ENCODE data around the gene EVX1.

EVX1 gene

DNA sequence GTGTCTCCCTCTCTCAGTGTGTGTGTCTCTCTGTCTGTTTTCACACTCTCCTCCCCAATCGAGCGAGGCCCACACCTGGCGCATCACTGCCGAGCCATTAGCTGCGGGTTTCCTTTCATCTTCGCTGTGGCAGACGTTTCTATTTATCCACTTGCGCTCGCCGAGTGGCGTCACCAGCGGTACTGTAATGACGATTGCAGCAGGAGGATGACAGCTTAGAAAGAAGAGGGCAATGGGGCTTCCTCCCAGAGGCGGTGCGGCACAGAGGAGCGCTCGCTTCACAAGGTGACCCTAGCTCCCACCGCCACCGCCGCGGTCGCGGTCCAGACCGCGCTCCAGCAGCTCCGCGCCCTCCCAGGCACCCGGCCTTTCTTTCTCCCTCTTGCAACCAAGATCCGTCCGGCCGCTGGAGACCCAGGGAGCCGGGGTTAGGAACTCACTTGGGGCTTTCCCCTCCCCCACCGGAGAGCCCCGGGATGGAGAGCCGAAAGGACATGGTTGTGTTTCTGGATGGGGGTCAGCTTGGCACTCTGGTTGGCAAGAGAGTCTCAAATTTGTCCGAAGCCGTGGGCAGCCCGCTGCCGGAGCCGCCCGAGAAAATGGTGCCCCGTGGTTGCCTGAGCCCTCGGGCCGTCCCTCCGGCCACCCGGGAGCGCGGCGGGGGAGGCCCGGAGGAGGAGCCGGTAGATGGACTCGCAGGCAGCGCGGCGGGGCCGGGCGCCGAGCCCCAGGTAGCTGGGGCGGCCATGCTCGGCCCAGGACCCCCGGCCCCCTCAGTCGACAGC is at the start of gene EVX1:
TSS of gene EVX1 (plus strand) at position 248 of the 785 bp plus-strand sequence. CDS start at position 477, 229 bp downstream.
- DNase-seq = peak; percentile 4

GRCh38 chr7:27193335-27194001 is 49.1 kb upstream of the EVX1 start:
- no peak for DNase-seq

DNA sequence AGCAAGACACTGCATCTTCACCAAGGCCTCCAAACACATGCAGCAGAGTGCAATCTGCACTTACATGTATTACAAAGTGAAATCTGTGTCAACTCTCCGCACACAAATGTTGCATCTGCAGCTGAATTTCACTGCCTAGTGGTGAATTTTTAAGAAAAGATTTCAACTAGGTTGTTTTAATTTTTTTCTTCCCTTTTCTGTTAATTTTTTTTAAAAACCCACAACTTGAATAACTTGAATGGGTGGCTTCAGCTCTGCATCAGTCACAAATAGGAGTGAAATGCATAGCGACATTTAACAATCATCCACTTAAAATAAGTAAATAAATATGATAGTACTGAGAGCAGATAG is 48.6 kb upstream of the EVX1 start:
- no peak for DNase-seq

- no peak for DNase-seq
Measured at GRCh38 chr7:27194686-27195379, 47.8 kb upstream of the EVX1 start.

DNA sequence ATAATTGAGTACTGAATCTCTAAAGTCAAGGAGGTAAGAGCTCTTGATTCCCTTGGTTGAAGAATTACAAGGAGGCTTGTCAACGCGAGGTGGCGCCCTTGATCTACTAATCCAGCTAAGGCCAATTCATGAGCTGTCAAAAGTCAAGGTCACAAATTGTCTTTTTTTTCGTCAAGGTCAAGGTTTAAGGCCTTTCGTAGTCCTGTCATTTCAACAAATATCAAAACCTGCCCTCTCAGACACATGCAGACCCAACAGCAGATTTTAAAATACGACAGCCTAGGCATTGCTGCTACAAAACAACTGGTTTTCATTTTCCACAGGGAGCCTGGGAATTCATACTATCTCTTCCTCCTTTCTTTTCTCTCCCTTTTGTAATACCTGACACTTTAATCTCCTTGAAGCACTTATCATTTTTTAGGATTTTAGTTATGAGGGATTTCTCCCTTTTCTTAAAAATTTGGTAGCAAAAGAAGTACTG is 46.3 kb upstream of the EVX1 start:
- DNase-seq = peak; percentile 82

GRCh38 chr7:27197137-27198042 is 45.2 kb upstream of the EVX1 start:
- DNase-seq = no peak

DNA sequence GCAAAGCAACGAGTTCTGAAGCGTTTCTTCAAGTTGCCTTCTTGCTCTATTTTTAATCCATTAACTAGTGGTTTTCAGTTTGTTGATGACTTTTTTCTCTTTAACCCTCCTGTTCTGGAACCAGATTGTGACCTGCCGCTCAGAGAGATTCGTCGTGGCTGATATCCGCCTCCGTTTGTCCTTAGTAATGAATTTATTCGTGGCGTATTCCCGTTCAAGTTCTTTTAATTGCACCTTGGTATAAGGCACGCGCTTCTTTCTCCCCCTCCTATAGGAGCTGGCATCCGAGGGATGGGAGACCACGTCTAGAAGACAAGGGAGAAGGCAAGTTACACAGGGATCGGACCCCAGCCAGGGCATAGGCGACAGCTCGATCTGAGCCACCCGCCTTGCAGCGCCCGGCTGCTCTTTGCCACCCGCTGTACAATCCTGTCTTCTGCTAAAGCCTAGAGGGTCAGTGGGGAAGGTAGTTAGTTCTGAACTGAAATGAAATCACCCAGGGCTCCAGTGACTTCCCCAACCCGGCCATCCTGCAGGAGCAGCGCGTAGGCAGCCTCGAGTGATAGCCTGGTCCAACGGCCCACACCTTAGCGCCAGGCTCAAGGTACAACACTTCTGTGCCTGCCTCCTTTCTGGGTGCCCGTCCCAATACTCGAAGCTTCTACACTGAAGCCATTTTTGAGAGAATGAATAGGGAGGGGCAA is 44.3 kb upstream of the EVX1 start:
- DNase-seq = no peak

GRCh38 chr7:27198871-27199801 is 43.5 kb upstream of the EVX1 start:
- DNase-seq = no peak

DNA sequence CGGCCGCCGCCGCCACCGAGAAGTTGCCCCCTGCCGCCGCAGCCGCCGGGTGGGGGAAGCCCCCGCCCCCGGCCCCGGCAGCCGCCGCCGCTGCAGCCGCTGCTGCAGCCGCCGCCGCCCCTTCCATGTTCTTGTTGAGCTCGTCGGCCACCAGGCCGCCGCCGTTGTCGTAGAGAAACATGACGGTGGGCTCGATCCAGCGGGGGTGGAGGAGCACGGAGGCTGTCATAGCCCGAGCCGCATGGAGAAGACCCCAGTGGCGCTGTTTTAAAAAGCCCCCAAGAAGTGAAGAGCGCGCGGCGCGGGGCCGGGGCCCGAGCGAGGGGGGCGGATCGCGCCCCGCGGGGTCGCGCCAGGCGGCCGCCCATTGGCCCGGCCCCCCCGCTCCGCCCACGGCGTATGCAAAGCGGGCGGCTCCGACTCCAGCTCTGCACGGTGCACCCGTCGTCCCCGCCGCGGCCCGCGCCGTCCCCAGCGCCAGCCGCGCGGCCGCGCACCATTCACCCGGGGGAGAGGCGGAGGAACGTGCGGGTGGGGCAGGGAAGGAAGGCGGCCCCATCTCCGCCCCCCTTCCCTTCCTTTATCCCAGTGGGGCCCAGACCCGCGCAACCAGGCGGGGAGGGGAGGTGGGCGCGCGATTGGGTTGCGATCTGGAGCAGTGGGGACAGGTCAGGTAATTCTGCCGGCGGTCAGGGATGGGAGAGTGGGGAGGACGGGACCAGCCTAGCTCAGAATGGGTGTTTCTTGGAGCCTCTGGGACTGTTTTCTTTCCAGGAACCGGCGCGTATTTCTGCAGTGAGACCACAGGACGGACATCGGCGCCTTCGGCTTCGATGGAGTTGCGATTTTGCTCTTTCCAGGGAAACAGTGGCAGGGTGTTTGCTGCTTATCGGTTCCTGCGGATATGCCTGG is 42.5 kb upstream of the EVX1 start, which contains the start of gene HOXA13:
TSS of gene HOXA13 (minus strand) at position 243 of the 912 bp plus-strand sequence. CDS start at position 229, 14 bp downstream.
- DNase-seq = no peak

DNA sequence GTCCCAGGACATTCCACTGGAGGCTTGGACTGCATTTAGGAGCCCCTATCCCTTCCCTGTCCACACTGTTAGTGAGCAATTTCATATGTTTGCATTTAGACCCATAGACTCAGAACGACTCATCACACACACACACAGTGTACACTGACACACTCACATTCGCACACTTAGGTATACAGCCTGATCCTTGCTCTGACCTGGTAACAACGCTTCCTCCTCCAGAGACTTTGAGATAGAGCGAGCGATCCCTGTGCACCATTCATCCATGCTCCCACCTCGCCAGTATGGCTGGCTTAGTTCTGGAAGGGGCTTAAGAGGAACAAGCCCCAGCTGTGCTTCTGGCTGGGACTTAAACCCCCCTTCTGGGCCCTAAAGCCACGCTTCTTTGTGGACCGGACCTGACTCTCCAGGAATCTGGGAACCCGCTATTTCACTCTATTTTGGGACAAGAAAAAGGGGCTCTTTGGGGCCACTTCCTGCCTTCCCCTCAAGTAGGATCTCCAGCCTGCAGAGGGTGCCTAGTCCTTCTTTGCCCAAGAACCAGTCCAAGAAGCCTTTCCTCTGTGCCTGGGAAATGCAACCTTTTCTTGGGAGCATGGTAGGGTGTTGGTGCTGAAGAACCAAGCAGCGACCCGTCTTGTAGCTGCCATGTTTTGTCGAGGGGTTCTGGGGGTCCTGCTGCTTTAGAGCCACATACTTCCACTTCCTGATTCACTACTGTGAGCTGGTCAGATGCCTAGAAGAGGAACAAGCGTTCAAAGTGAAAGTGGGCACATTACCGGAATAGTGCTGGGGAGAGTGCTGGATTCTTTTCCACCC is 41.6 kb upstream of the EVX1 start:
- no peak for DNase-seq

GRCh38 chr7:27201580-27202017 is 41.0 kb upstream of the EVX1 start:
- no peak for DNase-seq

DNA sequence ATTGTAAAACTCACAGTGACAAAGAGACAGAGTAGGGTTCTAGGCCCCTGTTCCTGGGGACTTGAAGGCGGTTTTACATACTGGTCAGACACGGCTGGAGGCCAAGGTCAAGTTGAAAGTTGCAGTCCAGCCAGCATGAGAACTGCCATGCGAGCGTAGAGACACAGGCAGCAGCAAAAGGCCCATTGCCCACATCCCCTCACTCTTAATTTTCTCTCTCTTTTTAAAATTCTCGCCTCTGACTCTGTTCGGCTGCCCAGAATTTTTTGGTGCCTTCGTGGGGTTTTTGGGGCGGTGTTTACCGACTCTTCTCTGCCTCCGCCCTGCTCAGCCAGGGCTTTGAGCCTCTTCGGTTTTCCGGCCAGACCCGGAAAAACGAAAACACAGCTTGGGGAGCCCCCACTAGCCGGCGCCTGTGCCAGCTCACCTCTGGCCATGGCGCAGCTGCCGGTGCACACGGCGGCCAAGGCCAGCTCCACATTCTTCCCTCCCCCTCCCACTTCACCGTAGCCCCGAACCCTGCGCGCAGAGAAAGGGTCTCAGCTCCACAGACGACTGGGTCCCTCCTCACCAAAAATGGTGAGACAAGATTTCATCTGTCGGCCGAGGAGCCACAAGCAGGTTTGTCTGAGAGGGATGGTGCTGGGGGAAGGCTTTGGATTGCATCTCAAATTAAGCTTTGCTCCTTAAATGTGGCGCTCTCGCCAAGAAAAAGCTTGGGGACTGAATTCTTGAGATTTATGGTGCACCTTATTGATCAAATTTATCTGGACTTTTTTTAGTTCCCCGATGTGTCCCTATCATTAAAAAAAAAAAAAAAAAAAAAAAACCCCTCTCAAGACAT is 40.4 kb upstream of the EVX1 start:
- DNase-seq = no peak

GRCh38 chr7:27202862-27203134 is 39.8 kb upstream of the EVX1 start:
- no peak for DNase-seq

DNA sequence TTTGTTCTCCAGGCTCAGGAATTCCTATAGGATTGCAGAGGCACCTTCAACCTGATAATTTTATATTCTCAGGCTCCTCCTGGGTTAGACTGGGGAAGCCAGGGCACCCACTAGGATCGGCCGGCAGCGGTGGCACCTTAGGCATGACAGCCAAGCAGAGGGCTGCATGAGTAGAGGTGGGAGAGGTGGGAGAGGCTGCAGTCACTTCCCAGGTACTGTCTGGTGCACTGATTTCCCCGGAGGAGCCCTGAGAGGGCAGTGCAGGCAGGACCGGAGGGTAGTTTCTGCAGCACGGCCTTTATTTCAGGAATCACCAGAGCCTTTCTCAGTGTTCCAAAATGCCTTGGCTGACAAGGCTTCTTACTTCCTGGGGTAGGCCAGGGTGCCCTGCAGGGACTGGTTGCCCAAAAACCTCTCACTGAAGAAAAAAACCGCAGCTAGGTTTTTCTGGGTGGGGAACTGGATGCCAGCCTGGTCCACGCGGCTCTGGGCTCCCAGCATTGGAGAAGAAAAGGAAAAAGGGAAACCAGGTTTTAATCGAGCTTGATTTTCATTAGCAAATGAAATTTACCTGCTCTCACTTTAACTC is 39.1 kb upstream of the EVX1 start:
- no peak for DNase-seq

DNA sequence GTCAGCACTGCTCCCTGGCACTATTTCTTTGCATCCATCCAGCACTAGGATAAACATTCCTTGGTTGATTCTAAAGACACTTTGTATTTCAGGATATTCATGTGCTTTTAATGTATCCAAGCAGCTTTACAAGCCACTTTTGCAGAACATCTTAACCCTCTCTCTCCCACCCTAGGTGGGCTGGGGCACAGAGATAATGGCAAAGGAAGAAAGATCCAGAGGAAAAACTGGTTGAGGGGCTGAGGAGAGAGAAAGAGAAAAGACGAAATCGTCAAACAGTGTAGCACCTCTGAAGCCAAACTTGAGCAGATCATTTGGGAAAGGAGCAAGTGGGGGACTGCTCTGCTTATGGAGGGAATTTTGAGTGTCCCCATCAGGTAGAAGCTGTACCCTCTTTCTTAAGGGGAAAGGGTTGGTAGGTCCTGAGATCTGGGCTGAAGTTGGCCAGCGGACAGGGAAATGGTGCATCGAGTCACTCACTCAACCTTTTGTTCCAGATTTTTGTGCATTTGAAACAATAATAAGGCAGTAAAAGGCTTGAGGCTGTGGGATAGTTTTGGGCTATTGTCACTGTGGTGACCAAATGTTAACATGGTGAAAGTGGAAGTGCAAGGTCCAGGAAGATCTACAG is 38.5 kb upstream of the EVX1 start:
- DNase-seq = no peak

GRCh38 chr7:27204851-27205322 is 37.7 kb upstream of the EVX1 start:
- DNase-seq = no peak

Data from CD4-positive, alpha-beta T cell treated with Interleukin-10 for 1 hour (primary cell).